ENCODE data around the gene SURF2. TPM values are rescaled to one million over a fixed set of nuclear protein-coding genes. Genes with fewer than 3 reads are reported as not detected.

The SURF2 gene
- total RNA-seq, 1 donor from 2014 or later = 11.2 TPM

DNA sequence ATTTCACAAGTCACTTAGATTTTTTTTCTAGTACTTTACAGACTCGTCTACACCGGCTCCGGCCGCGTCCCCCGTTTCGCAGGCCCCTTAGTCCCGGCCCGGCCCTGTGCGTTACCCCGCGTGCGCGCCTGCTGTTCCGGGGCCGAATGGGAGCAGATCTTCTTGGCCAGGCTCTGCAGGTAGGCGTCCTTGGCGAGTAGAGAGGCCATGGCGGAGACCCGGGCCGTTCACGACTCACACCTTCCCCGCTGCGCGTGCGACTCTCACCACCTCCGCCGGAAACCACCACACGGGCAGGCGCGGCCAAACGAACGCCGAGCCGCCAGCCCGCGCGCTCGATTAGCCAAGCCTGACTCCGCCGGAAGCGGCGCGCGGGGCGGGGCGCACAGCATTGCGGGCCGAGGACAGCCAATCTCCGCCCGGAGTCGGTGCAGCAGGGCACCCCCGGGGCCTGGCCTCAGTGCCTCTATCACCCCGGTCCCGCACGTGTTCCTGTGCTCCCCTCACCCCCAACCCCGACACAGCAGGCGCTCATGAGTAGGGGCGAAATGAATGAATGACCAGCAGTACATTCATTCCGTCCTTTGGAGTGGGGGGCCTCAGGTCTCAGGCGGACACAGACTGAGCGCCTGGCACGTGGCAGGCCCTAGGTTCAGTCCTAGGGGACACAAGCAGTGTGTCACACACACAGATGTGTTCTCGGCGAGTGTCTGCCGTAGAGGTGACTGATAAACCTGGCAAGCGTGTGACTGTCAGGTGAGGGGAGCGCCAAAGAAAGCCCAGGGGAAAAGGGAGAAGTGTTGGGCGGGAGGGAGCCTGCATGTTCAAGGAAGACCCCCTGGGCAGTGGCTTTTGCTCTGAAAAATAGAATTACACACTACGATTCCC lies 20.2 kb upstream of the SURF2 start, which contains the start of gene SURF6:
TSS of gene SURF6 (minus strand) at position 265 of the 888 bp plus-strand sequence. CDS start at position 209, 56 bp downstream.
- peak; percentile 94 for DNase-seq

DNA sequence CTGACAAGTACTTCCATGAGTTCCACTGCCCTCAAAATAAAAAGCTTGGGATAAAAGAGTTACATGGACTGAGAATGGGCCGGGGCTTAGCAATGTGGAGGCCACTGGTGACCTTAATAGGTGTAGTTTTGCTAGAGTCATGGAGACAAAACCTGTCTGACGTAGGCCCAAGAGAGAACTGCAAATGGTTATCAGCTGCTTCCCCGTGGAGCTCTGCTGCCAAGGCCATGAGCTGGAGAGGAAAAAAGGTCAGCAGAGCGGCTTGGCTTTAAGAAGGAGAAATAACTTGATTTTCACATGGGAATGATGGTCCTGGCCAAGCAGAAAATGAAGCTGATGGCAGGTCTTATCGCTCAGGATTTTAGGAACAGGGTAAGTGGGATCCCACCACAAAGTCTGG lies 16.7 kb upstream of the SURF2 start:
- no peak for DNase-seq

DNA sequence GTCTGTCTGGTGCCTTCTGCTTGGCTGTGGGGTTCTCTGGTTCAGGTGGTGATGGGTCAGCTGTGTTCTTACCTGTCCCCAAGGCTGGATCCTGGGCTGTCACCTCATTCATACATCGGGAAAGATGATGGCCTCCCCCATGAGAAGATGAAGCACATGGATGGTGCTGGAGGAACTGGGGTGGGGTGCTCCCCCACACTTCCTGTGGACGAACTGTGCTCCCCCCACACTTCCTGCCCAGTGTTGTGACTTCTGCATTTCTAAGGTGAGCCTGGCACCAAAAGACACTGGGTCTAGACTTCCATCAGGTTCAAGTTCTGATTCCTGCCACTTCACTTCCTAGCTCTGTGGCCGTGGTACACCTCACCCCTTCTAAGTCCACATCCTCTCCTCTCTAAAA lies 16.1 kb upstream of the SURF2 start:
- DNase-seq = no peak

DNA sequence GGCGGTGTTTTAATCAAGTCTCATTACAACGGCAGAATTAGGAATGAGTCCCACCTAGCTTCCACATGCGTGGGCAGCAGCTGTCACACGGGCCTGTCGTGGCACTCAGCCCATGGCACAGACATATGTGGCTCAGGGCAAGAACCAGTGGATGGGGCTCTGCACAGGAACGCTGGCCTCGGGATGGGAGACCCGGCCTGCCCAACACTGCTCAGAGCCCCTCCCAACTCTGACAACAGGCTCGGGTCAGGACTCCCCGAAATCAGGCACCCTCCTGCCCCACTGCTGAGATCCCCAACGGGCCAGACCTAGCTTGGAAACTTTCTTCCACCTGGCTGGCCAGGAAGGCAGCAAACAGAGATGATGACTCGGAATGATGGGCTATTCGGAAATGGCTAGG lies 15.4 kb upstream of the SURF2 start:
- DNase-seq = no peak

DNA sequence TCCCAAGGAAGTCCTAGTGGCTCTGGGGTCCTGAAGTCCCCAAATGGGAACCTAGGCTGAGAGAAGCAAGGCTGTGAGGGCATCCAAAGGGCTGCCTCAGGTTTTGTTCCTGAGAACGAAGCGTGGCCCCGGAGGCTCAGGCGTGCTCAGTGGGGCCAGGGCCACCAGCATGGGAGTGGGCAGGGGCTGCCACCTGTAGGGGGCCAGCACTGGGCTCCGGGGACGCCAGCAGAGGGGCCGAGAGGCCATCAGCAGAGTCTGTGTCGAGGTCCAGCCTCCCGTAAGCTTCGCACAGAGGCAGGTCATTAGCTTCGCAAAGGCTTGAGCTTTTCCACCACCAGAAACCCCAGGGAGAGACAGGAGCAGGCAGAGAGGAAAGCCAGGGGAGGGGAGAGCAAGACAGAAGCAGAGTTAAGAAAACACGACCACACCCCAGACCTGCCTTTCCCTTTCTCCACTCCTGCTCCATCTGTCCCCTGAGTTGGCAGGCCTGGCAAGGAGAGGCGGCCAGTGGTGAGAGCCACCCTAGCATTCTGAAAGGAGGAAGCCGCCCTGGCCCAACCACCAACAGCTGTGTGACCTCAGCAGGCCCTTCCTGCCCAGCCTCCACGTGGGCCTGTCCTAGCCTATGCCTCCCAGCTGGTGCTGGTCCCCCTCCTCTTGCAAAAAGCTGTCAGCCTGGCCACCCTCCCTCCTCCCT lies 14.8 kb upstream of the SURF2 start:
- no peak for DNase-seq

DNA sequence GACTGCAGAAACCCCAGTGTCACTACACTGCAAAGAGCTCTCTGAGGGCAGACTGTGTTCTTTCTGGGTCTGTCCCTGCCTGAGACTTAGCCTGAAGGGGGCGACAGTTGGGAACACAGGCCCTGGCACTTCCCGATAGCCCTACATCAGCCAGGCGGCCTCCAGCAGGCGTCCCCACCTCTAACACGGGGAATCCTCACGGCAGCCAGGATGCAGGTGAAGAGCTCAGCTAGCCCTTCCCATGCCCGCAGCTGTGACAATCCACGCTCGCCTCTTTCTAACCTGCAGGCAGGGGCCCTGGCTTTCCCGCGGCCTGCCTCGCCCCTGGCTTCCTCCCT lies 14.3 kb upstream of the SURF2 start:
- peak; percentile 19 for DNase-seq

DNA sequence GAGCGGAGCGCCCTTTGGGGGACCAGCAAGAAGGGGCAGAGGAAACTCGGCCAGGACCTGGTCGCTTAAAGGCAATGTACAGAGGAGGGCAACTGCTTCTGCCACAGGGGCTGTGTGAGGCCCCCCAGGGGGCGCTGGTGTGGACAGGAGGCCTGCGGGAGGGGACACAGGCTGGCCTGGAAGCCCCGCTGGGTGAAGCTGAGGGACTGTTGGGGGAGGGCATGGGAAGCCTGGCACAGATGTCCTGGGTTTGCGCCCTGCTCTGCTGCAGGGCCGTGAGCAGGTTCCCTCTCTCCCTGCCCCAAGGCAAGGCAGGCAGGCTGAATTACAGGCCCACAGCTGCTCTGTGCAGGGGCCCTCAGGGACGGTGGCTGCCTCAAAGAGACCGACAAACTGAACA lies 13.8 kb upstream of the SURF2 start:
- peak; percentile 30 for DNase-seq

DNA sequence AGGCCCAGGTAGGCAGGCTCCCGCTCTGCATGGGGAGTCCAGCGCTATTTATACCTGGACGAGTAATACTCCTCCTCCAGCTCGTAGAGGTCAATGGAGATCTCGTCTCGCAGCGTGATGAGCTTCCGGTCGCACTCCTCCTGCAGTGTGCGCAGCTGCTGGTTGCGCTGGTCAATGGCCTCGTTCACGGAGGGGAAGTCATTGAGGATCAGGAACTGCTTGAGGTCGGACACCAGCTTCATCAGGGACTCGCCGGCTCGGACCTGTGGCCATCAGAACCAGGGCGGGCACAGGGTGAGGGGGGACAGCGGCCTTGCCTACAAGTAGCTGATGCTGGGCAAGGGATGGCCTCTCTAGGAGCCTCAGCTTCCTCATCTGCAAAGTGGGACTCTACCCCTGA lies 12.3 kb upstream of the SURF2 start:
- no peak for DNase-seq

DNA sequence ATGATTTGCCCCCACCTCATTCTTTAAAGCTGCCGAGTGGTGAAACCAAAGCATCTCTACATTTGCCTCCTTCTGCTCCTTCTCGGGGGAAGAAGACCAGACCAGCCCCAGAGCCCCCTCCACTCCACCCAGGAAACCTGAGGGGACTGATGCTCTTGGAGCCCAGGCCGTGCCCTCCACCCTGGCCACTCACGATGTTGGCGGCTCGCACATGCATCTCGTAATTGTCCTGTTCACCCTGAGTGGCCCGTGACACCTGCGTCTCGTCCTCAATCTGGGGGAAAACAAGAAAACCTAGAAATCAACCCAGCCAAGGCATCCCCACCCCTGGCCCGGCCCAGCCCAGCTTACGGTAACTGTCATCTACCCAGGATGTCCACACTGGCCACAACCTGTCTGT lies 11.4 kb upstream of the SURF2 start:
- DNase-seq = no peak

DNA sequence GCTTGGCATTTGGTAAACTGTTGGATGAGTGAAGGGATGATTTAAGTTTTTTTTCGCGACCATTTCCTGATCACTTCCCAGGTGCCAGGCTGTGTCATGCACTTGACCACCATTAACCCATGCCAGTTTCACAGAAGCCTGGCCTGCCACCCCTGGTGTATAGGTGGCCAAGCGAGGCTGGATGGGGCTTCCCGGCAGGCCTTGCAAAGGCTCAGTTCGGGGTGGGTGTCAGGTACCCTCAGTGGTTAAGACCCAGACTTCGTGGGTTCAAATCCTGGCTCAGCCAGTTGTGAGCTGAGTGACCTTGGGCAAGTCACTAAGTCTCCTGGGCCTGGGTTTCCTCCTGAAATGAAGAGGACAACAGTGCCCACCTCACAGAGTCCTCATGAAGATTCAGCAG lies 10.8 kb upstream of the SURF2 start:
- DNase-seq = no peak

DNA sequence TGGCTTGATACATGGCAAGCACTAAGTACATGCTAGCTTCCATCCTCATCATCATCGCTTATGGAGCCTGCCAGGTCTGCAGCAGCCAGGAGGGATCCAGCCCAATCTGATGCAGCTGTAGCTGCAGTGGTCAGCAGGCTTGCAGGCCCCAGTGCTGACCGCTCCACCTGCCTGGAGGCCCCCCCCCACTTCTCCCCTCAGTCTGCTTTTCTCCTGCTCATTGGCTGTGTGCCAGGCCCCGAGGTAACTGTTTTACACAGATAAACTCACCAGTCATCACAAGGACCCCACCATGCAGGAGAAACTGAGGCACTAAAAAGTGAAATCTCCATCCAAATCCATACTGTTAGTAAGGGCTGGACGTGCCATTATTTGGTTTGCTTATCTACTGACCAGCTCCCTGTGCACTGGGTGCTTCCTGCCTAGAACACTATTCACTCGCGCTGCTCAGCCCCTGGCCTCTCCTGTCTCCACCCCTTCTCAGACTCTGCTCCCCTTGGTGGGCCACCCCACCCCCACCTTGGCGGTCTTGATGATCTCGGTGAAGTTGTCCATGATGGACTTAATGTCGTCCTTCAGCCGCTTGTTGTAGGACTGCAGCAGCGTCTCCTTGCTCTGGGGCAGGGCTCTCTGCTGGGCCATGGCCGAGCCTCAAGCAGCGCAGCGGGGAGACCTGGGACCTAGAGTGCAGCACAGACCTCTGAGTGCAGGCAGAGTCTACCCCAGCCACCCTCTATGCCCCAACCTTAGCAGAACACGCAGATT lies 10.1 kb upstream of the SURF2 start:
- DNase-seq = no peak

DNA sequence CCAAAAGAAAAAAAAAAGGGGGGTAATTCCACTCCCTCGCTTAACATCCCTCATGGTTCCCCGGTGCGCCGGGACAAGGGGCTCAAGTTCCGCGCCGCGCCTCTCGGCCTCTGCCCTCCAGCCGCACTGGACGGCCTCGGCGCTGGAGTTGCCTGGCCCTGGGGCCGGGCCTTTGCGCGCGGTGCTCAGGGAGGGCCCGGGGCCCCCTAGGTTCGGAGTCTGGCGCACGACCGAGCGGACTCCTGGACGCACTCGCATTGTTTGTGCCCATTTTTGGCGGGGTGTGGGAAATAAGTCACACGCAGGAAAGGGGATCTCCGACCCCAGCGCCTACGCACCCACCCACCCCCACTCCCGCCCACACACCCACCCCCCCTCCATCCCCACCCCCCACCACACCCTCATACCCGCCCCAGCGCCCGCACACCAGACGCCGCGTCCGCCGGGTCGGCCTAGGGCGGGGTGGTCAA lies 8.8 kb upstream of the SURF2 start:
- DNase-seq = peak; percentile 51

DNA sequence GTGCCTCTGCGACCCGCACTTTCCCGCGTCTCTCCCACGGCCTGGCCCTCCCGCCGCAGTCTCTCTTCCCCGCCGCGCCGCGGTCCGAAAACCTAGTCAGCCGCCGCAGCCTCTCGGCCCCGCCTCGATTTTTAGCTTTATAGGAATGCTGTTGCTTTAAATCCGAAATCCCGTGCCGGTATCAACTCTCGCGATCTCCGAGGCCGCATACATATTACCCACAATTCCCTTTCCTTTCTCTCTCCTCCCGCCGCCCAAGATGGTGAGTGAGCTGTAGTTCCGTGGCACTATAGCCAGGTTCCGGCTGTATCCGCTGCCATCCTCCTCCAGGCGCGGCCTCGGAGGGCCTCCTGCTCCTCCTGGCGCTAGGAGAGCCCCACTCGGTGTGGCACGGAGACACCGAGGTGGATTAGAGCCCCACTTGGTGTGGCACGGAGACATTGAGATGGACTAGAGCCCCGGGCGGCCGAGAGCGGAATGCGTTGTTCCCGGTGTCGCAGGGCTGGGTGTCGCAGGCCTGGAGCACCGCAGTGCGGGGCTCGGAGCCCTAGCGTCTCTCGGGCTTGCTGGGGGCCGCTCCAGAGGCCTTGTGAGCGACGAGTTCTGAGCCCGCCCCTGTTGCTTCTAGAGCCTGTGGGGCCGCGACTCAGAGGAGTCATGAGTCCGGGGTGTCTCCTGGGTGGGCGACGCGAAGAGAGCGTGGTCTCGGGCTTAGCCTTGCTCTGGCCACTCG lies 8.2 kb upstream of the SURF2 start, which contains the start of the genes MED22 and RPL7A:
TSS of gene MED22 (minus strand) at position 147 of the 733 bp plus-strand sequence. CDS start 1,469 bp downstream, outside the sequence.
TSS of gene RPL7A (plus strand) at position 234 of the 733 bp plus-strand sequence. CDS start at position 260, 26 bp downstream.
- DNase-seq = peak; percentile 97

DNA sequence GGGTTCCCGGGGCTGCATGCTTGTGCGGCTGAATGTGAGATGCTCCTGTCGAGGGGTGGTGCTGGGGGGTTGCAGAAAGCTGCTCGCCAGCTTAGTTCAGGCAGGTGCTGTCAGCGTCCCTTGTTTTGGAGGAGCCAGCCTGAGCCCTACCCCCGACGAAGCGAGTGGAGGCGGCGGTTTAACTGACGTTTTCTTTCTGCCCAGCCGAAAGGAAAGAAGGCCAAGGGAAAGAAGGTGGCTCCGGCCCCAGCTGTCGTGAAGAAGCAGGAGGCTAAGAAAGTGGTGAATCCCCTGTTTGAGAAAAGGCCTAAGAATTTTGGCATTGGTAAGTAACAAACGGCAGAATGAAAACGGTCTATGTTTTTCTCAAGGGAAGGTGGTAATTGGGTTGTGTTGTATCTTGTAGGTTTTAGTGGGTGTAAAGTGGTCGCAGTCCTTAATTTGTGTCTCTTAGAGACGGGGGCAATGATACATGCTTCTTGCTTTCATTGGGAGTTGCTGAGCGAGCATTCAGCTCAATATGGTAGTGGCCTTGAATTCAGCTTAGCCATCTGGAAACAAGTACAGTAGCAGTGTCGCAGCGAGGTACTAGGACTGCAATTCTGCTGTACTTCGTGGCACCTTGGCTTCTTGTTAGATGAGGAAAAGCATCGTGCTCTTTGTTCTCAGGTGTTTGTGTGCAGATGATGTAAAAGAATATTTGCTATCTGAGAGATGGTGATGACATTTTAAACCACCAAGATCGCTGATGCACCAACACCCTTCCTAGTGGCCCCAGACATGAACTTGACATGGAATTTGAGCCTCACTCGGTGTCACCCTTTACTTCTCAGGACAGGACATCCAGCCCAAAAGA lies 7.4 kb upstream of the SURF2 start:
- DNase-seq = peak; percentile 11

DNA sequence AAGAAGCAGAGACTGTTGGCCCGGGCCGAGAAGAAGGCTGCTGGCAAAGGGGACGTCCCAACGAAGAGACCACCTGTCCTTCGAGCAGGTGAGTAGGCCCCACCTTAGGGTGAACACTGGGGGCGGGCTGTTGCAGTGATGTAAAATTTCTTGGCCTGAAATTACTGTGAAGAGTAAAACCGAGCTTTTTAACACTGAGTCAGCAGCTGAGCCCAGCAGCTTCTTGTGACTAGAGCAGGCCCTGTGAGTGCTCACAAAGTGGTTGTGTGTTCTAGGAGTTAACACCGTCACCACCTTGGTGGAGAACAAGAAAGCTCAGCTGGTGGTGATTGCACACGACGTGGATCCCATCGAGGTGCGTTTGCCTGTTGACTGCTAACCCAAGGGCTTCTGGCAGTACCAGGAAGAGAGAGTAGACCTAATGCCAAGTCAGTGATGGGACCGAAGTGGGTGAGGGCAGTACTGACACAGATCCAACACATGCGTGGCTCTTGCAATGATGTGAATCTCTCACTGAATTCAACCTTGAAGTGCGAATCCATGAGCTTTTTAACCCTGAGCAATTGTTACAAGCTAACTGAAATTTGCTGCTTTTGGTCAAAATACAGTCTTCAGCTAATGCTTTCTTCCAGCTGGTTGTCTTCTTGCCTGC lies 6.3 kb upstream of the SURF2 start:
- no peak for DNase-seq

DNA sequence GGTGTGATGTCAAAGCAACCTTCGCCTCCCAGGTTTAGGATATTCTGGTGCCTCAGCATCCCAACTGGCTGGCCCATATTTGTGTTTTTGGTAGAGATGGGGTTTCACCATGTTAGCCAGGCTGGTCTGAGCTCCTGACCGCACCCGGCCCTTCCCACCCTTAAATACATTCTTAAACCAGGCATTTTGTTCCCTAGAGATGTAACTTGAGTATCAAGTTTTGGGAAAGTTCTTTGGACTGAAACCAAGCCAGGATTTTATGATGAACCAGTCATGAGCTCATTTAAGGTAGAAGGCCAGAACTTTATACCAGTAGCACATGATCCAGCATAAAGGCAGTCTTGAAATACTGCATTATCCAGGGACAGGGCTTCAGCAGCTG lies 4.8 kb upstream of the SURF2 start:
- no peak for DNase-seq

DNA sequence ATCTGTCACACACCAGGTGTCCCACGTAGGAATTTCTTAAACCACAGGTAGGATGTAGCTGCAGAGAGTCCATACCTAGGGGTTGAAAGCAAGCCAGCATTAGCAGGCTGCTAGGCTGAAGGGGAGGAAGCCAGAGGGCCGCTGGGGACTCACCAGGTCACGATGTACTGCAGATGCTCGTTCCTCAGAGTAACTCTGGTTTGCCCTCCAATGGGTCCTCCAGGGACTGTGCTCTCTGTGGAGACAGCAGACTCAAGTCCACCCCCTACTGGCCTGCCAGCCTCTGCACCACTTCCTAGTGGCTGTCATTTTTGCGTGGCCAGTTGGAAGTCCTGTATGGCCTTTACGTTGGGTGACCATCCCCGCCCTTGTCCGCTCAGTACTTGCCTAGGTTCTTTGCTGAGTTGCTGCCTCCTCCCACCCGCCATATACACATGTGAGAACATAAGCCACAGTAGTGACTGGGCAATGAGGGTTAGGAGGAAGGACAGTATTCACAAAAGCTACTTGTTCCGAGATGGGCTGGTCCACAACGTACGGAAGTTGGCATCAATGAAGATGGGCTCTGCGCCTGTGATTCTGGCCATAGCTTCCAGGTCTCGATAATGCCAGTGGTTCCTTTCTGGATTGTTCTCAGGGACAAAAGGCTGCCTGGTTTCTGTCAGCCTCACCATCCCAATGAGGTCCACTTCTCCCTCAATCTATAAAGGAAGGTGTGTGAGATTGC lies 4.3 kb upstream of the SURF2 start:
- peak; percentile 76 for DNase-seq

DNA sequence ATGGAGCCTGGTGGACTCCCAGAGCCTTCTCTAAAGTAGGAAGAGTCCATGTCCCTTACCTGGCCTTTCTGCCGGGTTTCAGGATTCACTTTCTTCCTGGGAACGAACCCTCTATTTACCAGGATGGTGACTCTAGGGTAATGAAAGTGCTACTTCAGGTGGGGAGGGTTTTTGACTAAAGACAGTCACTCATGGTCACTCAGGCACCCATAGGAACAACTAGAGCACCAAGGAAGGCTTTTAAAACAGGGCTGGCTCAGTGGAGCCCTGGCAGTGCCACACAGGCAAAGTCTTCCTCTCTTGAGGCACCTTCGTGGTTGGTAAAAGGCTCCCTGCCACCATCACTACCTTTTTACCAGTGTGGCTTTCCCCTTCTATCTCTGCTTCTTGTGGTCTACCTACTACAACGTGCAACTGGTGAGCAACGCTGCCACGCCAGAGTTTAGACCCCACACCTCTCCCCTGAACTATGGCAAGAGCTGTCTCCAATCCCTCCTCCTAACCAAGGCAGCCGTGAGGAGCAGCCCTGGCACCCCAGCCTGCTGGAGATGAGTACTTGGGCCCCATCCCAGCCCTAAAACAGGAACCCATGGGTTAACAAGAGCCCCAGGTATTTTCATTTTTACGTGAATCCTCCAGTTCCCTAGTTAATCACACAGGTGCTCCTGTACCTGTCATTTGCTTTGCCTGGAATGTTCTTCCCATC lies 3.6 kb upstream of the SURF2 start:
- no peak for DNase-seq

DNA sequence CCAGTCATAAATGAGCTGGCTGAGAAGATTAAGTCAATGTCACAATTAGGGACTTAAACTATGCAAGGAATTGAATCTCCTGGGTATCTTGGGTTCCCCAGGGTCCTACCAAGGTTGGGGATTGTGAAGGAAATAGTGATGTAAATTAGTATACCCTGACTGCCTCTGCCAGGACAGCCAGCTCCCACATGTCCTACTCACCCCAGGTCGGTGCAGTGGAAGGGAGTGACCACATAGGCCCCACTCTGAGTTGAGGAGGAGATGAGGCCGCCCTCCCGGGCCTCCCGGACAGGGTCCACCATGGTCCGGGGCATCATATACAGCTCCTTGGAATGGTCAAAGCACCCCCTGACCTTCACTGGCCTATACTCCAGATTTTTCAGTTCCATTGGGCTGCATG lies 2.8 kb upstream of the SURF2 start:
- no peak for DNase-seq

Measured in dermis blood vessel endothelial cell (primary cell).